Measurements from ENCODE around the gene SLC7A7.
"Not testable (repeated sequence)": the region's sequence is repeated elsewhere in the genome, so short reads cannot be mapped to it uniquely, and the experiment has no call there.

Gene SLC7A7

DNA sequence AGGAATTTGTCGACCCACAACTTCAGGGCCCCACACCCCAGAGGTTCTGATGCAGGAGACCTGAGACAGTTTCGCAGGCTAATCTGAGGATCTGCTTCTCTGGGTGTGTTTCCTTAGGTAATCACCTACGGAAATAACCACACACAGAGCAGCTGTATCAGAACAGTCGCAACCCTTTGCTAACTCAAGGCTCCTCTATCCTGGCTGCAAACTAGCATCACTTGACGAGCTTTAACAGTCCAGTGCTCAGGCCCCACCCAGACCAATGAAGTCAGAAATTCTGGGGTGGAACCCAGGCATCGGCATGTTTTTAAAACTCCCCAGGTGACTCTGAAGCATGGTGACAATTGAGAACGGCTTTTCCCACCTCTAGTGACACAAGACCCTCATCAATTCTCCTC is 20.7 kb downstream of the SLC7A7 start:
- Mint-ChIP-seq H3K9me3 (no peaks in the 10 kb centered on the region), H3K4me3 (no peak overlapping the region), H3K27me3 (ENCODE audit: low read depth) (peaks cover 26% of the 10 kb centered on the region), H3K36me3 (ENCODE audit: low read depth) (no peaks in the 10 kb centered on the region), H3K27ac (no peak overlapping the region), H3K4me1 (ENCODE audit: low read depth) (peaks cover 5% of the 10 kb centered on the region)

DNA sequence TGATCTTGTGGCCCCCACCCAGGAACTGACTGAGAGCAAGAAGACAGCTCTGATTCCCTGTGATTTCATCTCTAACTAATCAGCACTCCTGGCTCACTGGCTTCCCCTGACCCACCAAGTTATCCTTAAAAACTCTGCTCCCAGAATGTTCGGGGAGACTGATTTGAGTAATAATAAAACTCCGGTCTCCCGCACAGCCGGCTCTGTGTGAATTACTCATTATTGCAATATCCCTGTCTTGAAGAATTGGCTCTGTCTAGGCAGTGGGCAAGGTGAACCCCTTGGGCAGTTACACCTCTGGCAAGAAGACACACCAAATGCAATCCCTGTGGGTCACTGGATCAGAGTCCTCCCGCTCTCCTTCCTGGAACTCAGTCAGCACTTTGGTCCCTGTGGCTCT is 21.3 kb downstream of the SLC7A7 start:
- Mint-ChIP-seq H3K4me1 (ENCODE audit: low read depth) (peaks cover 5% of the 10 kb centered on the region), H3K27ac (no peak overlapping the region), H3K9me3 (no peaks in the 10 kb centered on the region), H3K4me3 (no peak overlapping the region), H3K27me3 (ENCODE audit: low read depth) (peaks cover 23% of the 10 kb centered on the region), H3K36me3 (ENCODE audit: low read depth) (no peaks in the 10 kb centered on the region)

DNA sequence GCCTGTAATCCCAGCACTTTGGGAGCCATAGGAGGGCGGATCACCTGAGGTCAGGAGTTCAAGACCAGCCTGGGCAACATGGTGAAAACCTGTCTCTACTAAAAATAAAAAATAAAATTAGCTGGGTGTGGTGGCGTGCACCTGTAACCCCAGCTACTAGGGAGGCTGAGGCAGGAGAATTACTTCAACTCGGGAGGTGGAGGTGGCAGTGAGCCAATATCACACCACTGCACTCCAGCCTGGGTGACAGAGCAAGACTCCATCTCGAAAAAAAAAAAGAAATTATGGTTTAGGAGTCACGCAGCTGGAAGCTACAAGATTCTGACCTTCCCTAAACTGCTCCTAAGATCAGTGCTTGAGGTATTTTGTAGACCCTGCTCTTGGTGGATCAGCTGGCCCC is 21.7 kb downstream of the SLC7A7 start:
- not testable (repeated sequence) for H3K36me3 Mint-ChIP-seq (ENCODE audit: low read depth); H3K4me3 Mint-ChIP-seq; H3K27ac Mint-ChIP-seq; H3K4me1 Mint-ChIP-seq (ENCODE audit: low read depth); H3K9me3 Mint-ChIP-seq
- H3K27me3 Mint-ChIP-seq (ENCODE audit: low read depth) = peaks cover 19% of the 10 kb centered on the region

DNA sequence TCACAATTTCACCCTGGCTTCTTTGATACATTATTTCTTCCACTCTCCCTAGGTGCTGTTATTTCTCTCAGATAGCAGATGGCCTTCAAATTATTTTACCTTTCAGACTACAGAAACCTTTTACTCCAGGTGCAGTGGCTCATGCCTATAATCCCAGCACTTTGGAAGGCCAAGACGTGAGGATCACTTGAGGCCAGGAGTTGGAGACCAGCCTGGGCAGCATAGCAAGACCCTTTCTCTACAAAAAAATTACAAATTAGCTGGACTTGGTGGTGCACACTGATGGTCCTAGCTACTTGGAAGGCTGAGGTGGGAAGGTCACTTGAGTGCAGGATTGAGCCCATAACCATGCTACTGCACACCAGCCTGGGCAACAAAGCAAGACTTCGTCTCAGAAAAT is 23.1 kb downstream of the SLC7A7 start:
- Mint-ChIP-seq H3K4me1 (ENCODE audit: low read depth) (peaks cover 5% of the 10 kb centered on the region), H3K9me3 (no peaks in the 10 kb centered on the region), H3K36me3 (ENCODE audit: low read depth) (no peaks in the 10 kb centered on the region), H3K27me3 (ENCODE audit: low read depth) (peaks cover 15% of the 10 kb centered on the region), H3K27ac (no peak overlapping the region), H3K4me3 (no peak overlapping the region)

DNA sequence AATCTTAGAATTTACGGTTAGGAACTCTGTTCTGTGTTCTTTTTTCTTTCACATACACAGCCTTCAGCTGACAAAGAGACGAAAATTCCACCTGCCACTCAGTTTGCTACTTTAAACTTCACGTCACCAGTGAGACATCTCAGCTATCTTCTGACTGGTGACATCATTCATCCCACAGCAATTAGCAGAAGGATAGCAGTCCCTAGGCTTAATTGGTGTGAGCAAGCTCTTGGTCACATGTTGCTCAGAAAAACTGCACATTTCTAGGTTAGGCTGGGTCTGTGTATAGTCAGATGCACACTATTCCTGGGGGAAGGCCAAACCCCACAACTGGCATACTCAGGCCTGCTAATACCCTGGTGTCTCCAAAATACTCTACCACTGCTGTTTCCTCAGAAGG is 23.9 kb downstream of the SLC7A7 start:
- H3K9me3 Mint-ChIP-seq = no peaks in the 10 kb centered on the region
- H3K4me1 Mint-ChIP-seq (ENCODE audit: low read depth) = peaks cover 5% of the 10 kb centered on the region
- no peaks in the 10 kb centered on the region for H3K36me3 Mint-ChIP-seq (ENCODE audit: low read depth)
- no peak overlapping the region for H3K27ac Mint-ChIP-seq
- H3K27me3 Mint-ChIP-seq (ENCODE audit: low read depth) = peaks cover 10% of the 10 kb centered on the region
- no peak overlapping the region for H3K4me3 Mint-ChIP-seq

DNA sequence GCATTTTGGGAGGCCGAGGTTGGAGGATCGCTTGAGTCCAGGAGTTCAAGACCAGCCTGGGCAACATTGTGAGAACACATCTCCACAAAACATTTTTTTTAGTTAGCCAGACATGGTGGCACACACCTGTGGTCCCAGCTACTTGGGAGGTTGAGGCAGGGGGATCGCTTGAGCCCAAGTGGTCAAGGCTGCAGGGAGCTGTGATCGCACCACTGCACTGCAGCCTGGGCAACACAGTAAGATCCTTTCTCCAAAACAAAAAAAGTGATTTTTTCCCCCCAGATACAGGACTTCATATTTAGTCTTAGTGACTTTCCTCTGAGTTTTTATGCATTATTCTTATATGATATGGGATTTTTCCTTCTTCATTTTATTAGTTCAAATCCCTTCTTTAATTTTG is 28.6 kb downstream of the SLC7A7 start:
- H3K4me1 Mint-ChIP-seq (ENCODE audit: low read depth) = peaks cover 5% of the 10 kb centered on the region
- no peak overlapping the region for H3K4me3 Mint-ChIP-seq
- no peak overlapping the region for H3K27ac Mint-ChIP-seq
- peaks cover 4% of the 10 kb centered on the region for H3K27me3 Mint-ChIP-seq (ENCODE audit: low read depth)
- no peaks in the 10 kb centered on the region for H3K9me3 Mint-ChIP-seq
- no peaks in the 10 kb centered on the region for H3K36me3 Mint-ChIP-seq (ENCODE audit: low read depth)

DNA sequence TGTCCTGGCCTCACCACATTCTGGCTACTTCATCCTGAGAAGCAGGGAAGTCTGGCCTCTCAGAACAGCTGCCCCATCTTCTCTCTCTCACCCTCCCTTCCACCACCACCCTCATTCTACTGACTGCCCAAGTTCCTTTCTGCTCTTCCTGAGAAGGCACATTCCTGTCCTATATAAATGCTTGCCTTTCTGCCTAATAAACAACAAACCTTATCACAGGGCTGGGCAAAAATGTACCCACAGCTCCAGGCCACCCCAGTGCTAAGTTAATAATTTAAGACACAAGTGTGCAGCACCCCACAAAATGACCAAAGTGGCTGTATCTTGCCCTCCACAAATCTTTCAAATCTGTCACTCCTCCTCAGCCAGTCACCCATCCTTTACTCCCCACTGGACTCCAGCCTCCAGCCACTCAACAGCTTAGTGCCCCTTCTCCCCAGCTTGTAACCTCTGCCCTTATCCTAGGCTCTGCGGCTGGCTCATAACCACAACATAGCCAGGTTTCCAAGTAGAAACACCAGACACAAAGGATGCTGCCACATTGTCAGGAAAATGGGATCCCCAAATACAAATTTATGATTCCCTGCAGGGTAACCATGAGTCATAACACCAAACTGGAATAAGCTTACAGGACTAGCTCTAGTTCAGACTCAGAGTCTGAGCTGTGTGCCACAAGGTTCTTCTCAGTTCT is 33.8 kb downstream of the SLC7A7 start:
- no peak overlapping the region for H3K4me3 Mint-ChIP-seq
- no peaks in the 10 kb centered on the region for H3K27me3 Mint-ChIP-seq (ENCODE audit: low read depth)
- H3K27ac Mint-ChIP-seq = no peak overlapping the region
- H3K4me1 Mint-ChIP-seq (ENCODE audit: low read depth) = no peaks in the 10 kb centered on the region
- no peaks in the 10 kb centered on the region for H3K9me3 Mint-ChIP-seq
- H3K36me3 Mint-ChIP-seq (ENCODE audit: low read depth) = no peaks in the 10 kb centered on the region

DNA sequence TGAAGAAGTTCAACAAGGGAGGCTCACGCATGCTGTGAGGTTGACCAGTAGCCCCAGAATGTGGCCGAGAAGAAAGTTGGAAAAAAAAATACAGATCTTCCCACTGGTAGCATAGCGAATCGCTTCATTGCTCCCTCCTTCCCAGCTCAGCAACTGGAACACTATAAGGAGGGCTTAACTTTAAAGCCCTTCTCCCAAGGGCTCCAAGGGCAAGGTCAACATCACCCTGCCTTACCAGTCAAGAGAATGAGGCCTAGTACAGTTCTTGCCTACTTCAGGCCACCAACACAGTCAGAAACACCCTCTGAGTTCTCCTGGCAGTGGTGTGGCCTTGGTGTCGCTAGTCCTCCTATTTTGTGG is 34.3 kb downstream of the SLC7A7 start:
- no peak overlapping the region for H3K4me3 Mint-ChIP-seq
- H3K27me3 Mint-ChIP-seq (ENCODE audit: low read depth) = no peaks in the 10 kb centered on the region
- no peaks in the 10 kb centered on the region for H3K36me3 Mint-ChIP-seq (ENCODE audit: low read depth)
- H3K27ac Mint-ChIP-seq = no peak overlapping the region
- no peaks in the 10 kb centered on the region for H3K9me3 Mint-ChIP-seq
- no peaks in the 10 kb centered on the region for H3K4me1 Mint-ChIP-seq (ENCODE audit: low read depth)

DNA sequence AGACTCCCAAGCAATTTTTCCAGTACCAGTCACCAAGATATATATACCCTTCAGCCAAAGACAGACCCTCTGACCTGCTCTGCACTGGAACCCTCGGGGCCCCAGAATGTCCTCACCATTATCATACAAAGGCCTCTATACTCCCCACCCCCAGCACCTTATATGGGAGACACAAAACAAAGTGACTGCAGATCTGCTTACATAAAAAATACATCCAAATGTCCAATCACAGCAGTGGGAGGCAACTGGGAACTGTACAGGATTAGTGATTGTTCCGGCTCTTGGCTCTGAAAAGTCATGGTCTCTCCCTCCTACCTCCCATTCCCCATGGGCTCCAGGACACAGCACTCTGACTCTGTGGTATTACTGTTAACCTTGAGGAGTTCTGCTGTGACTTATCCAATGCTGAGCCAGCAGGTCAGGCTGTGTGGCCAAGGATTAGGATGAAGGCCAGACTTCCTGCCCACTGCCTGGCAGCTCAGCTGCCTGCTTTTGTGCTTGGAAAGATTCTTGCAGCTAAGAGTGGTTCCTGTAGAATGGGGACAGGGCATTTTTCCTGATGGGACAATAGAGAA is 35.0 kb downstream of the SLC7A7 start:
- no peak overlapping the region for H3K4me3 Mint-ChIP-seq
- H3K36me3 Mint-ChIP-seq (ENCODE audit: low read depth) = no peaks in the 10 kb centered on the region
- H3K9me3 Mint-ChIP-seq = no peaks in the 10 kb centered on the region
- no peaks in the 10 kb centered on the region for H3K4me1 Mint-ChIP-seq (ENCODE audit: low read depth)
- H3K27me3 Mint-ChIP-seq (ENCODE audit: low read depth) = no peaks in the 10 kb centered on the region
- H3K27ac Mint-ChIP-seq = no peak overlapping the region

DNA sequence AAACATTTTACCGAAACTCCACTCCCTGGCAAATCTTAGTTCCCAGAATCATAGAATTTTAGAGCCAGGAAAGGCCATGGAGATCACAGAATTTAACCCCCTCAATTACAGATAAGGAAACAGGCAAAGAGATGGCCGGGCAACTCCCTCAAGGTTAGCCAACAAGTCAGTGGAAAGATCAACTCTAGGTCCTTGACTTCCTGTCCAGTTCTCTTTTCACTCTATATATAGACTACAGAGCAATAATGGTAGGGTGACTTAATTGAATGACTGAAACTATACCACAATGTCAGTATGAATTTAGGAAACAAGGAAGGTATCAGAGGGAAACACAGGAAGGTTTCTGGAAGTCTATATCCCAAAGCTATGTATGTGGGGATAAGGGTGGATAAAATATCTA is 37.2 kb downstream of the SLC7A7 start:
- Mint-ChIP-seq H3K27me3 (ENCODE audit: low read depth) (no peaks in the 10 kb centered on the region), H3K27ac (no peak overlapping the region), H3K4me1 (ENCODE audit: low read depth) (no peaks in the 10 kb centered on the region), H3K4me3 (no peak overlapping the region), H3K9me3 (no peaks in the 10 kb centered on the region), H3K36me3 (ENCODE audit: low read depth) (peaks cover 11% of the 10 kb centered on the region)

DNA sequence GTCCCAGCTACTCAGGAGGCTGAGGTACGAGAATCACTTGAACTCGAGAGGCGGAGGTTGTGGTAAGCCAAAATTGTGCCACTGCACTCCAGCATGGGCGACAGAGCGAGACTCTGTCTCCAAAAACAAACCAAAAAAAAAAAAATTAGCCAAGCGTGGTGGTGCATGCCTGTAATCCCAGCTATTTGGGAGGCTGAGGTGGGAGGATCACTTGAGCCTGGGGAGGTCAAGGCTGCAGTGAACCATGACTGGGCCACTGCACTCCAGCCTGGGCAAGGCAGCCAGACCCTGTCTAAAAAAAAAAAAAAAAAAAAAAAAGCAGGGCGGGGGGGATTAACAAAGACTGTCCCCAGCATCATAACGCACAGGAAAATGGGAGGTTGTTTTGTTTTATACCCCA is 38.4 kb downstream of the SLC7A7 start:
- H3K4me1 Mint-ChIP-seq (ENCODE audit: low read depth); H3K27me3 Mint-ChIP-seq (ENCODE audit: low read depth); H3K27ac Mint-ChIP-seq; H3K4me3 Mint-ChIP-seq; H3K9me3 Mint-ChIP-seq: not testable (repeated sequence)
- H3K36me3 Mint-ChIP-seq (ENCODE audit: low read depth) = peaks cover 15% of the 10 kb centered on the region

DNA sequence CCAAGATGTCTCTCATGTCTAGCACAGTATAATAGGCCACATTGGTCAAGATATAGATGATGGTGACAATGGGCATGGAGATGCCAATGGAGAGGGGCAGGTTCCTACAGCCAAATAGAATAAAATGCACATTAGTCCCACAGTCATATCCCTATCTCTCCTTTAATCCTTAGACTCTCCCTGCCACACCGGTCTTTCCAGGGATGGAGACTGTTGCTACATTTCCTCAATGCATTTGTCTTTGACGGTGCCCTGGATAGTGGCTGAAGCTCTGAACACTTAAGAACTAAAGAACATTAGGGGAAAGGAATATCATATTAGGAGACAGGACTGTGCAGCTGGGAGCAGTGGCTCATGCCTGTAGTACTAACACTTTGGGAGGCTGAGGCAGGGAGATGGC is 39.0 kb downstream of the SLC7A7 start:
- no peak overlapping the region for H3K27ac Mint-ChIP-seq

DNA sequence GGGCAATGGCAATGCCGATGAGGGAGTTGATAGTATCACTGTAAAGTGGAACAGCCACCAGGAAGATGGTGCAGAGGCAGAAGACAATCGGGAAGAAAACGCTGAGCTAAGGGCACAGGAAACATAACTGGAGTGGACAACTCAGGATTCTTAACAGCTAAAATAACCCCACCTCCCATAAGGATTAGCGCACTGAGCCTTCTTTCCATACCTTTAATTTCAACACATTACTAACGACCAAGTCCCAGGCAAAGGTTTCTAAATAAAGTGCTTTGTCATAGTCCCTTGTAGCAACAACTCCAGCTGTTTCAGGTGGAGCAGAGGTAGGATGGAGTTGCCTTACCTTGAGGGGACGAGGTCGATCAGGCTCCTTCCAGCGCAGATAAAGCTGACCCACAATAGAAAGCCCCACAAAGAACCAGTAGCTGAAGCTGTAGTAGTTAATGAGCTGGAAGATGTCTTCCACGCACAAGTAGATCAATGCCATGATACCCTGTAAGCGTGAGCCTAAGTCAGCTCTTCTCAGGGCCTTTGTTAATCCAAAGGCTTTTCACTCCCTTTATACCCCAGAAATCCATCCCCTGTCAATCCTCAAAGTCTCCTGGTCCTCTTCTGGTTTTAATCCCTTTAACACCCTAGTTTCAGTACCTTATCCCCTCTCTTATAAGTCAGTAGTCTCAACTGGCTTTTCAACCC is 41.1 kb downstream of the SLC7A7 start:
- H3K9me3 Mint-ChIP-seq = no peaks in the 10 kb centered on the region
- H3K36me3 Mint-ChIP-seq (ENCODE audit: low read depth) = peaks cover 41% of the 10 kb centered on the region
- H3K27ac Mint-ChIP-seq = no peak overlapping the region
- no peak overlapping the region for H3K4me3 Mint-ChIP-seq
- no peaks in the 10 kb centered on the region for H3K27me3 Mint-ChIP-seq (ENCODE audit: low read depth)
- H3K4me1 Mint-ChIP-seq (ENCODE audit: low read depth) = peaks cover 8% of the 10 kb centered on the region

More for the DNA sequence above, 39.0 kb downstream of the SLC7A7 start:
- Mint-ChIP-seq H3K27me3 (ENCODE audit: low read depth) (no peaks in the 10 kb centered on the region), H3K36me3 (ENCODE audit: low read depth) (peaks cover 21% of the 10 kb centered on the region), H3K9me3 (no peaks in the 10 kb centered on the region), H3K4me3 (no peak overlapping the region), H3K4me1 (ENCODE audit: low read depth) (peaks cover 2% of the 10 kb centered on the region)

DNA sequence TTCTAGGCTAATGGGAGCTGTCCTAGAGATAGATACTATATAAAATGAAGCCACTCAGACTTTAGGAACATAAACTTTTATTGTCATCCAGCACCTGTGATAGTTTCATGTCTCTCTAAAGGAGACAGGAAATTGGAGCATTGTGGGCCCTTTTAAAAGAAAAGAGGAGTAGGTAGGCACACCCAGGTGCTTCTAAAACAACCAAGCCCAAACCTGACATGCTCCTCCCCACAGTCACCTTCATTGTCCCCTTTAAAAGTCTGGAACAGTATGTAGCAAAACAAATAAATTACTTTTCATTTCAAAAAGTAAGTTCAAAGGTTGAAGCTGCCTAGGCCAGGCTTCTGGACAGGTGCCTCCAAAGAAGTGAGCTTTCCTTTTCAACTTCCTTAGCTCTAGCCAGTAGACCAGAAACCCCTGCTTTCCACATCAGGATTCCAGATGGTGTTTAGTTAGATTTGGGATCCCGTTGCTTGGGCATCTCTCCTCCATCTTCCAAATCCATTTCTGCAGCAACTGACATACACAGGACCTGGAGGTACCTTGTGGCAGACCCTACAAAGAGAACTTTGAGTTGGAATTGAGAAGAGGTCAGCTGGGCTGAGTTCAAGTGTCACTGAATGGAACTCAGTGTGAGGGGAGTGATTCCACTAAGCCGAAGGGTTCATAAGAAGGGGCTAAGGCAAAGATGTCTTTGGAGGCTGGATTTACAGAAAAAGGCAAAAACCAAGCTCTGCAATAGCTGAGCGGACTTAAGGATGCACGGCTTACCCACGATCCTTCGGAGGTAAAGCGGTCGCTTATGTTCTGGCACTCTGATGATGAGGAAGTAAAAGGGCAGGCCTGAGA is 41.8 kb downstream of the SLC7A7 start:
- Mint-ChIP-seq H3K27me3 (ENCODE audit: low read depth) (no peaks in the 10 kb centered on the region), H3K4me3 (no peak overlapping the region), H3K27ac (no peak overlapping the region), H3K9me3 (no peaks in the 10 kb centered on the region), H3K36me3 (ENCODE audit: low read depth) (peaks cover 46% of the 10 kb centered on the region), H3K4me1 (ENCODE audit: low read depth) (peaks cover 13% of the 10 kb centered on the region)

DNA sequence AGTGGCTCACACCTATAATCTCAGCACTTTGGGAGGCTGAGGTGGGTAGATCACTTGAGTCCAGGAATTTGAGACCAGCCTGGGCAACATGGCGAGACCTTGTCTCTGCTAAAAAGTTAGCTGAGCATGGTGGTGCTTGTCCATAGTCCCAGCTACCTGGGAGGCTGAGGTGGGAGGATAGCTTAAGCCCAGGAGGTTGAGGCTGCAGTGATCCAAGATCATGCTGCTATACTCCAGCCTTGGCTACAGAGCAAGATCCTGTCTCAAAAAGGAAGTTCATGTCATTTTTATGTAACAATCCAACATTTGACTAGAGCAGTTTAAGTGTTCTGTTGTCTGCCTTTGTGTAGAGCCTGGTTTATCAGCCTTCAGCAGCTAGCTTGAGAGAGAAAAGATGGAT is 42.5 kb downstream of the SLC7A7 start:
- H3K36me3 Mint-ChIP-seq (ENCODE audit: low read depth) = peaks cover 51% of the 10 kb centered on the region
- no peak overlapping the region for H3K4me3 Mint-ChIP-seq
- no peaks in the 10 kb centered on the region for H3K9me3 Mint-ChIP-seq
- peaks cover 19% of the 10 kb centered on the region for H3K4me1 Mint-ChIP-seq (ENCODE audit: low read depth)
- H3K27me3 Mint-ChIP-seq (ENCODE audit: low read depth) = no peaks in the 10 kb centered on the region
- H3K27ac Mint-ChIP-seq = no peak overlapping the region
